ENCODE results near the gene MITF.
"Not testable (repeated sequence)": the region's sequence is repeated elsewhere in the genome, so short reads cannot be mapped to it uniquely, and the experiment has no call there.

DNA sequence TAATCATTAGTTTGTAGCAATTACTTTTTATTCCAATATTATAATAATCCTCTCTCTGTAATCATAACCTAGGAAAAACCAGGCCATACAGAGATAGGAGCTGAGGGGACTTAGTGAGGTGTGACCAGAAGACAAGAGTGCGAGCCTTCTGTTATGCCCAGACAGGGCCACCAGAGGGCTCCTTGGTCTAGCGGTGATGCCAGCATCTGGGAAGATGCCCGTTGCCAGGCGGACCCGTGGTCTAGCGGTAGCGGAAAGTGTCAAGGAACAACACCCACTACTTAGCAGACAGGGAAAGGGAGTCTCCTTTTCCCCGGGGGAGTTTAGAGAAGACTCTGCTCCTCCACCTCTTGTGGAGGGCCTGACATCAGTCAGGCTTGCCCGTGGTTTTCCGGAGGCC lies 180.7 kb downstream of the MITF start:
- TF ChIP-seq, protein P1, sequence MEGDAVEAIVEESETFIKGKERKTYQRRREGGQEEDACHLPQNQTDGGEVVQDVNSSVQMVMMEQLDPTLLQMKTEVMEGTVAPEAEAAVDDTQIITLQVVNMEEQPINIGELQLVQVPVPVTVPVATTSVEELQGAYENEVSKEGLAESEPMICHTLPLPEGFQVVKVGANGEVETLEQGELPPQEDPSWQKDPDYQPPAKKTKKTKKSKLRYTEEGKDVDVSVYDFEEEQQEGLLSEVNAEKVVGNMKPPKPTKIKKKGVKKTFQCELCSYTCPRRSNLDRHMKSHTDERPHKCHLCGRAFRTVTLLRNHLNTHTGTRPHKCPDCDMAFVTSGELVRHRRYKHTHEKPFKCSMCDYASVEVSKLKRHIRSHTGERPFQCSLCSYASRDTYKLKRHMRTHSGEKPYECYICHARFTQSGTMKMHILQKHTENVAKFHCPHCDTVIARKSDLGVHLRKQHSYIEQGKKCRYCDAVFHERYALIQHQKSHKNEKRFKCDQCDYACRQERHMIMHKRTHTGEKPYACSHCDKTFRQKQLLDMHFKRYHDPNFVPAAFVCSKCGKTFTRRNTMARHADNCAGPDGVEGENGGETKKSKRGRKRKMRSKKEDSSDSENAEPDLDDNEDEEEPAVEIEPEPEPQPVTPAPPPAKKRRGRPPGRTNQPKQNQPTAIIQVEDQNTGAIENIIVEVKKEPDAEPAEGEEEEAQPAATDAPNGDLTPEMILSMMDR (IDR thresholded peaks at IDR 0.05; ENCODE audit: low read depth, low read length, missing input control): not testable (repeated sequence)
- not testable (repeated sequence) for TF ChIP-seq TAF1 (conservative IDR thresholded peaks at IDR 0.05); YY1 (IDR thresholded peaks at IDR 0.05); SP1 (IDR thresholded peaks at IDR 0.05); RXRA (IDR thresholded peaks at IDR 0.05); FOXA2 (IDR thresholded peaks at IDR 0.05); HNF4G (IDR thresholded peaks at IDR 0.05); GABPA (IDR thresholded peaks at IDR 0.05 in 1 of 2, conservative IDR thresholded peaks at IDR 0.05 in 1 of 2); EGR1 (IDR thresholded peaks at IDR 0.05; ENCODE audit: low read depth in 2 of 2)
- TF ChIP-seq, protein P2, sequence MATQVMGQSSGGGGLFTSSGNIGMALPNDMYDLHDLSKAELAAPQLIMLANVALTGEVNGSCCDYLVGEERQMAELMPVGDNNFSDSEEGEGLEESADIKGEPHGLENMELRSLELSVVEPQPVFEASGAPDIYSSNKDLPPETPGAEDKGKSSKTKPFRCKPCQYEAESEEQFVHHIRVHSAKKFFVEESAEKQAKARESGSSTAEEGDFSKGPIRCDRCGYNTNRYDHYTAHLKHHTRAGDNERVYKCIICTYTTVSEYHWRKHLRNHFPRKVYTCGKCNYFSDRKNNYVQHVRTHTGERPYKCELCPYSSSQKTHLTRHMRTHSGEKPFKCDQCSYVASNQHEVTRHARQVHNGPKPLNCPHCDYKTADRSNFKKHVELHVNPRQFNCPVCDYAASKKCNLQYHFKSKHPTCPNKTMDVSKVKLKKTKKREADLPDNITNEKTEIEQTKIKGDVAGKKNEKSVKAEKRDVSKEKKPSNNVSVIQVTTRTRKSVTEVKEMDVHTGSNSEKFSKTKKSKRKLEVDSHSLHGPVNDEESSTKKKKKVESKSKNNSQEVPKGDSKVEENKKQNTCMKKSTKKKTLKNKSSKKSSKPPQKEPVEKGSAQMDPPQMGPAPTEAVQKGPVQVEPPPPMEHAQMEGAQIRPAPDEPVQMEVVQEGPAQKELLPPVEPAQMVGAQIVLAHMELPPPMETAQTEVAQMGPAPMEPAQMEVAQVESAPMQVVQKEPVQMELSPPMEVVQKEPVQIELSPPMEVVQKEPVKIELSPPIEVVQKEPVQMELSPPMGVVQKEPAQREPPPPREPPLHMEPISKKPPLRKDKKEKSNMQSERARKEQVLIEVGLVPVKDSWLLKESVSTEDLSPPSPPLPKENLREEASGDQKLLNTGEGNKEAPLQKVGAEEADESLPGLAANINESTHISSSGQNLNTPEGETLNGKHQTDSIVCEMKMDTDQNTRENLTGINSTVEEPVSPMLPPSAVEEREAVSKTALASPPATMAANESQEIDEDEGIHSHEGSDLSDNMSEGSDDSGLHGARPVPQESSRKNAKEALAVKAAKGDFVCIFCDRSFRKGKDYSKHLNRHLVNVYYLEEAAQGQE (IDR thresholded peaks at IDR 0.05): not testable (repeated sequence)
- TF ChIP-seq RAD21 (IDR thresholded peaks at IDR 0.05): peak in 1 of 2 donors; percentile 45
- TF ChIP-seq, protein P3, sequence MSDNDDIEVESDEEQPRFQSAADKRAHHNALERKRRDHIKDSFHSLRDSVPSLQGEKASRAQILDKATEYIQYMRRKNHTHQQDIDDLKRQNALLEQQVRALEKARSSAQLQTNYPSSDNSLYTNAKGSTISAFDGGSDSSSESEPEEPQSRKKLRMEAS (IDR thresholded peaks at IDR 0.05): not testable (repeated sequence)
- TF ChIP-seq, protein P4, sequence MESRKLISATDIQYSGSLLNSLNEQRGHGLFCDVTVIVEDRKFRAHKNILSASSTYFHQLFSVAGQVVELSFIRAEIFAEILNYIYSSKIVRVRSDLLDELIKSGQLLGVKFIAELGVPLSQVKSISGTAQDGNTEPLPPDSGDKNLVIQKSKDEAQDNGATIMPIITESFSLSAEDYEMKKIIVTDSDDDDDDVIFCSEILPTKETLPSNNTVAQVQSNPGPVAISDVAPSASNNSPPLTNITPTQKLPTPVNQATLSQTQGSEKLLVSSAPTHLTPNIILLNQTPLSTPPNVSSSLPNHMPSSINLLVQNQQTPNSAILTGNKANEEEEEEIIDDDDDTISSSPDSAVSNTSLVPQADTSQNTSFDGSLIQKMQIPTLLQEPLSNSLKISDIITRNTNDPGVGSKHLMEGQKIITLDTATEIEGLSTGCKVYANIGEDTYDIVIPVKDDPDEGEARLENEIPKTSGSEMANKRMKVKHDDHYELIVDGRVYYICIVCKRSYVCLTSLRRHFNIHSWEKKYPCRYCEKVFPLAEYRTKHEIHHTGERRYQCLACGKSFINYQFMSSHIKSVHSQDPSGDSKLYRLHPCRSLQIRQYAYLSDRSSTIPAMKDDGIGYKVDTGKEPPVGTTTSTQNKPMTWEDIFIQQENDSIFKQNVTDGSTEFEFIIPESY (IDR thresholded peaks at IDR 0.05): not testable (repeated sequence)
- TF ChIP-seq, protein P5, sequence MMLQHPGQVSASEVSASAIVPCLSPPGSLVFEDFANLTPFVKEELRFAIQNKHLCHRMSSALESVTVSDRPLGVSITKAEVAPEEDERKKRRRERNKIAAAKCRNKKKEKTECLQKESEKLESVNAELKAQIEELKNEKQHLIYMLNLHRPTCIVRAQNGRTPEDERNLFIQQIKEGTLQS (IDR thresholded peaks at IDR 0.05): not testable (repeated sequence)
